HG02970 (cell line): Measurements from ENCODE around the gene EZH1.
A peak's percentile ranks its signal among the peaks of the same experiment; 100 is the strongest.

Experiments used
- ATAC-seq: cut with Tn5 transposase; IDR thresholded peaks from one replicate; pipeline ENCODE4 v1.9.1; 2021; ENCODE audit warnings: mild to moderate bottlenecking, moderate library complexity, moderate number of reproducible peaks; ENCODE audit not compliant: unreplicated experiment, low FRiP score

EZH1 gene

GRCh38 chr17:42725143-42725542 is 19.7 kb downstream of the EZH1 start:
- ATAC-seq: no peak

GRCh38 chr17:42723636-42724035 is 21.2 kb downstream of the EZH1 start:
- no peak for ATAC-seq

- no peak for ATAC-seq
Measured at GRCh38 chr17:42720996-42721583, 23.8 kb downstream of the EZH1 start.

- ATAC-seq: no peak
Measured at GRCh38 chr17:42709561-42709960, 35.3 kb downstream of the EZH1 start.

- no peak for ATAC-seq
Measured at GRCh38 chr17:42708588-42708987, 36.3 kb downstream of the EZH1 start.

- no peak for ATAC-seq
Measured at GRCh38 chr17:42706732-42707131, 38.1 kb downstream of the EZH1 start.

GRCh38 chr17:42704837-42705494 is 39.9 kb downstream of the EZH1 start:
- peak; percentile 50 for ATAC-seq

GRCh38 chr17:42704490-42704836 is 40.4 kb downstream of the EZH1 start:
- ATAC-seq: no peak

GRCh38 chr17:42702446-42702845 is 42.4 kb downstream of the EZH1 start:
- ATAC-seq: no peak

- no peak for ATAC-seq
Measured at GRCh38 chr17:42700586-42701289, 44.1 kb downstream of the EZH1 start.

- no peak for ATAC-seq
Measured at GRCh38 chr17:42699415-42699740, 45.5 kb downstream of the EZH1 start.

GRCh38 chr17:42698736-42699414 is 46.0 kb downstream of the EZH1 start:
- no peak for ATAC-seq

- no peak for ATAC-seq
Measured at GRCh38 chr17:42697108-42697811, 47.6 kb downstream of the EZH1 start.

GRCh38 chr17:42695500-42695899 is 49.3 kb downstream of the EZH1 start:
- no peak for ATAC-seq

- ATAC-seq: no peak
Measured at GRCh38 chr17:42694524-42694923, 50.3 kb downstream of the EZH1 start.

GRCh38 chr17:42692489-42692888 is 52.4 kb downstream of the EZH1 start:
- ATAC-seq: no peak

- ATAC-seq: no peak
Measured at GRCh38 chr17:42691021-42691545, 53.8 kb downstream of the EZH1 start.

- ATAC-seq: no peak
Measured at GRCh38 chr17:42690596-42690995, 54.2 kb downstream of the EZH1 start.

GRCh38 chr17:42687707-42688320 is 57.0 kb downstream of the EZH1 start:
- no peak for ATAC-seq

- no peak for ATAC-seq
Measured at GRCh38 chr17:42686520-42687128, 58.2 kb downstream of the EZH1 start.
